Measurements from ENCODE around the gene TTYH3. TPM values are rescaled to one million over a fixed set of nuclear protein-coding genes. Genes with fewer than 3 reads are reported as not detected.

The TTYH3 gene
- total RNA-seq, 1 experiment from 2014 or later = 187 TPM

DNA sequence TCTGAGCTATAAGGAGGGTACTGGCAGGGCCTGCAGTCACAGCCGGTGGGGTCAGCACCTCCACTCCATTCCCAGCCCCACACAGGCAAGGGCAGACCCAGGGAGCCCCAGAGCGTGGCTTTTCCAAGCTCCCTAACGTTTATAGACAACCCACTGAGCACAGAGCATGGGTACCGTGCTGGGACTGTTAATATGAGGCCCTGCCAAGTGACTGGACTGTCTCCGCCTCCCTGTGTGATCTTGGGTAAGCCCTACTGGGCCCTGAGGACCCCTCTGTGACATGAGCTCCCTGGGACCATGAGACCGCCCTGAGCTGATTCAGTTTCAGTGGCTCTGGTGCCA is 12.4 kb downstream of the TTYH3 start:
- Mint-ChIP-seq H3K9me3 (ENCODE audit: low read depth, unreplicated experiment) (no peaks in the 10 kb centered on the region), H3K27ac (ENCODE audit: unreplicated experiment) (no peak overlapping the region), H3K4me1 (ENCODE audit: low read depth, unreplicated experiment) (no peaks in the 10 kb centered on the region), H3K36me3 (ENCODE audit: insufficient read depth, unreplicated experiment) (peaks cover 41% of the 10 kb centered on the region), H3K27me3 (ENCODE audit: unreplicated experiment) (no peaks in the 10 kb centered on the region), H3K4me3 (ENCODE audit: low read depth, unreplicated experiment) (no peak overlapping the region)
- CTCF ChIA-PET = interaction anchor here (0.6 to 0.8 kb wide), 2 partner anchors 9 to 399 kb away, joined by 3 read pairs; partner anchors contain the start of gene CARD11
- TF ChIP-seq, protein P1, sequence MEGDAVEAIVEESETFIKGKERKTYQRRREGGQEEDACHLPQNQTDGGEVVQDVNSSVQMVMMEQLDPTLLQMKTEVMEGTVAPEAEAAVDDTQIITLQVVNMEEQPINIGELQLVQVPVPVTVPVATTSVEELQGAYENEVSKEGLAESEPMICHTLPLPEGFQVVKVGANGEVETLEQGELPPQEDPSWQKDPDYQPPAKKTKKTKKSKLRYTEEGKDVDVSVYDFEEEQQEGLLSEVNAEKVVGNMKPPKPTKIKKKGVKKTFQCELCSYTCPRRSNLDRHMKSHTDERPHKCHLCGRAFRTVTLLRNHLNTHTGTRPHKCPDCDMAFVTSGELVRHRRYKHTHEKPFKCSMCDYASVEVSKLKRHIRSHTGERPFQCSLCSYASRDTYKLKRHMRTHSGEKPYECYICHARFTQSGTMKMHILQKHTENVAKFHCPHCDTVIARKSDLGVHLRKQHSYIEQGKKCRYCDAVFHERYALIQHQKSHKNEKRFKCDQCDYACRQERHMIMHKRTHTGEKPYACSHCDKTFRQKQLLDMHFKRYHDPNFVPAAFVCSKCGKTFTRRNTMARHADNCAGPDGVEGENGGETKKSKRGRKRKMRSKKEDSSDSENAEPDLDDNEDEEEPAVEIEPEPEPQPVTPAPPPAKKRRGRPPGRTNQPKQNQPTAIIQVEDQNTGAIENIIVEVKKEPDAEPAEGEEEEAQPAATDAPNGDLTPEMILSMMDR (IDR thresholded peaks at IDR 0.05; ENCODE audit: unreplicated experiment) = no peak
- intact Hi-C loops (cut with micrococcal nuclease; ENCODE audit: unreplicated experiment) = no loop called here
- DNase-seq = no peak
- no TSS peak for BruUV-seq (replicated peaks)

DNA sequence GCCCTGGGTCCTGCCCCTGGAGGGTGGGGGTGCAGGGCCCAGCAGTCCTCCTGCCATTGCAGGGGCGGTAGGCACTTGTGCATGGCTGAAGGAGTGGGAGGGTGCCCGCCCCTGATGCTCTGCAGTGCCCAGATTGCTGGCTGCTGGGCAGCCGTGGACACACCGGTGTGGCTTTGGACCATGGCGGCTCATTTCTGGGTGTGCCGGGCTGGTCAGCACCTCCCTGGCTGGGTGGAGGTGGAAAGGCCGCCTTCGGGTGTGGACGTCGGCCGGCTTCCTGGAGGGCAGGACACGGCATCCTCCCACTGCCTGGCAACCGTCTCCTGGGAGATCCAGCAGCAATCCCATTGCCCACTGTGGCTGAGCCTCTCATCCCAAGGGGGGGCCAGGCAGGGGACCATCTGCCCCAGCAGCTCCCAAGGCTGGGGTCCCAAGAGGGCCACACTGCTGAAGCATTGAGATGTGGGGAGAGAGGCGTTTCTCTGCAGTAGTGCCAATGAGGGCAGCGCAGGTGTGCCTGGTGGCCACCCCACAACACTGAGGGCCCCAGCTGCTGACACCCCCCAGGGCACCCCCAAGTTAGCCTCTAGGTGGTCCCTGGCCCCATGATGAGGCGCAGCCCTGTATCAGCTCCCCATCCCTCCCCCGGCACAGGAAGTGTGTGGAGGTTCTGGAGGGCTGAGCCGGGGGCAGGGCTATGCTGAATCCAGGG is 12.9 kb downstream of the TTYH3 start:
- BruUV-seq (replicated peaks) = no TSS peak
- CTCF ChIA-PET = no interaction called here
- no peak overlapping the region for H3K27ac Mint-ChIP-seq (ENCODE audit: unreplicated experiment)
- H3K4me3 Mint-ChIP-seq (ENCODE audit: low read depth, unreplicated experiment) = no peak overlapping the region
- no peaks in the 10 kb centered on the region for H3K4me1 Mint-ChIP-seq (ENCODE audit: low read depth, unreplicated experiment)
- intact Hi-C loops (cut with micrococcal nuclease; ENCODE audit: unreplicated experiment) = no loop called here
- H3K9me3 Mint-ChIP-seq (ENCODE audit: low read depth, unreplicated experiment) = no peaks in the 10 kb centered on the region
- peaks cover 42% of the 10 kb centered on the region for H3K36me3 Mint-ChIP-seq (ENCODE audit: insufficient read depth, unreplicated experiment)
- no peak for DNase-seq
- TF ChIP-seq, protein P1 (IDR thresholded peaks at IDR 0.05; ENCODE audit: unreplicated experiment) = no peak
- no peaks in the 10 kb centered on the region for H3K27me3 Mint-ChIP-seq (ENCODE audit: unreplicated experiment)

- intact Hi-C loops (cut with micrococcal nuclease; ENCODE audit: unreplicated experiment) = no loop called here
- TF ChIP-seq, protein P1 (IDR thresholded peaks at IDR 0.05; ENCODE audit: unreplicated experiment) = no peak
- Mint-ChIP-seq H3K27me3 (ENCODE audit: unreplicated experiment) (no peaks in the 10 kb centered on the region), H3K4me3 (ENCODE audit: low read depth, unreplicated experiment) (no peak overlapping the region), H3K27ac (ENCODE audit: unreplicated experiment) (no peak overlapping the region), H3K4me1 (ENCODE audit: low read depth, unreplicated experiment) (no peaks in the 10 kb centered on the region), H3K9me3 (ENCODE audit: low read depth, unreplicated experiment) (no peaks in the 10 kb centered on the region), H3K36me3 (ENCODE audit: insufficient read depth, unreplicated experiment) (peaks cover 43% of the 10 kb centered on the region)
- CTCF ChIA-PET = no interaction called here
- no TSS peak for BruUV-seq (replicated peaks)
- DNase-seq = no peak
Measured at GRCh38 chr7:2645274-2645868, 13.6 kb downstream of the TTYH3 start.

DNA sequence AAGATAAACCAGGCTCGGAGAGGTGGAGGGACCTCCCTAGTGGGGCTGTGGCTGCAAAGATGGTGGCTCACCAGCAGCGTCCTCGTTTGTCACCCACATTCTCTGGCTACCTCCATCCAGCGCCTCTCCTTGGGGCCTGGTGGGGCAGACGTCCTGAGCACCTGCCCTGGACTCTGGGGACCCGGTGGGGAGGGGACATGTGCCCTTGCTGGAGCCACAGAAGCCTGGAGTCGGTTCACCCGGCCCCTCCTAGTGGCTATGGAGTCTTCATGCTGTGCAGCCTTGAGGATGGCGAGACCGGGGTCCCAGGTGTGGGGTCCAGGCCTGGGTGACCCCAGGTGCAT is 14.5 kb downstream of the TTYH3 start:
- no peak for DNase-seq
- Mint-ChIP-seq H3K27me3 (ENCODE audit: unreplicated experiment) (no peaks in the 10 kb centered on the region), H3K36me3 (ENCODE audit: insufficient read depth, unreplicated experiment) (peaks cover 41% of the 10 kb centered on the region), H3K9me3 (ENCODE audit: low read depth, unreplicated experiment) (no peaks in the 10 kb centered on the region), H3K4me1 (ENCODE audit: low read depth, unreplicated experiment) (no peaks in the 10 kb centered on the region), H3K4me3 (ENCODE audit: low read depth, unreplicated experiment) (no peak overlapping the region), H3K27ac (ENCODE audit: unreplicated experiment) (no peak overlapping the region)
- intact Hi-C loops (cut with micrococcal nuclease; ENCODE audit: unreplicated experiment) = no loop called here
- CTCF ChIA-PET = no interaction called here
- BruUV-seq (replicated peaks) = no TSS peak
- TF ChIP-seq, protein P1 (IDR thresholded peaks at IDR 0.05; ENCODE audit: unreplicated experiment) = no peak

Measured in Calu3 (cell line).